Hematopoietic multipotent progenitor cell treated with erythropoietin and hydrocortisone succinate and interleukin-3 and kit ligand, for 17 days (in vitro differentiated cells): ENCODE measurements around the gene NRXN3.
A peak's percentile ranks its signal among the peaks of the same experiment; 100 is the strongest.
"Not testable (repeated sequence)": the region's sequence is repeated elsewhere in the genome, so short reads cannot be mapped to it uniquely, and the experiment has no call there.

ENCODE experiments used
- DNase-seq: peaks from one replicate; pipeline ENCODE4 v3.0.0-alpha.2; 2015; ENCODE audit warnings: low spot score

The NRXN3 gene

GRCh38 chr14:78486081-78486480, 315.9 kb downstream of the NRXN3 start:
- no peak for DNase-seq

DNA sequence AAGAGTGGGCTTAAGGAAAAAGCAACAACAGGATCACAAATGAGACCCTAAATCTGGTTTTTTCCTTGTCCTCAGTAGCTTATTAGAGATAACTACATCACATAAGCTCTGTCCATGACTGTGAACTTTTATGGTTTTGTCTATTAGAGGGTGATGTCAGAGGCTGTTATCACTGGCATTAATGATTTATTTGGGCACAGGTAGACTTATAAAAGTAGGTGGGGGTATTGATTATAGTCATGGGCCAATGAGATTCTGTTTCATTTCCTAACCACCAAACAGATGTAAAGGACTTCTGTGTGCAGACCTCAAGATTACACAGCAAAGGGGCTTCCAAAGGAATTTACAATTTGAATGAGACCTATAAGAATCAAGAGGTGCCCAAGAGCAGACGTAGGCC, 316.4 kb downstream of the NRXN3 start:
- DNase-seq = no peak

- DNase-seq = not testable (repeated sequence)
These were observed 317.4 kb downstream of the NRXN3 start for GRCh38 chr14:78487573-78487972.

DNA sequence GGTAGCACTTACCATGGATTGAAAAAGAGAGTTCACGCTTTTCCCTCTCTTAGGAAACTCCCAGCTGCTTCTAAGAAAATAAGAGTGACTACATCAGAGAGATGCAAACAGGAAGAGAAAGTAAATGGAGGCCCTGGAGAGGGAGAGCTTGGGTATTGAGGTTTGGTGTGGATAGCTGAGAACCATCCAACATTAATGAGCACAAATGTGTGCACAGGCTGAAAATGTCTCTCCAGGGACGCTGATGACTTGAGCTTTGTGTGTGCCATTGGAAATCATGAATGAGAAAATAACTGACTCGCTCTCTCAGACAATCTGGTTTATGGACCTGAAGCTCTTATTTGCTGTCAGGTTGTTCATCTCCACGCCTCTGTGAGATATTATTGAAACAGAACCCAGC, 318.8 kb downstream of the NRXN3 start:
- no peak for DNase-seq

- no peak for DNase-seq
These were observed 320.9 kb downstream of the NRXN3 start for GRCh38 chr14:78491048-78491447.

- no peak for DNase-seq
These were observed 328.0 kb downstream of the NRXN3 start for GRCh38 chr14:78498062-78498595.

DNA sequence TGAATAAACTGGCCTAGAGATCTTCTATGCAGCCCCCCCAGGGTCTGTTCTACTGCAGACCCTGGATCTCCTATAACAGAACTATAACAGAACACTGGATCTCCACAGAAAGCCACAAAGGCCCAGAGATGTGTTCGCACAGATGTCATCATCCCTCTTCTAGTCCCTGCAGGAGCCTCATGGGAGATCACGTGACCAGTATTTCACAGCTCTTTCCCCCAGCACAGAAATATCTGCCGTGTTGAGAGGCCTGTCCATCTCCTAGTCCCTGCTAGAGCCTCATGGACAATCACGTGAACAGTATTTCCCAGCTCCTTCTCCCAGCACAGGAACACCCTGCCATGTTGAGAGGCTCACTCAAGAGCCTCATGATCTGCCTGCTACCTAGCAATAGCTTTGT, 331.7 kb downstream of the NRXN3 start:
- DNase-seq = no peak

- DNase-seq = no peak
These were observed 337.9 kb downstream of the NRXN3 start for GRCh38 chr14:78508023-78508422.

GRCh38 chr14:78509516-78509915, 339.3 kb downstream of the NRXN3 start:
- no peak for DNase-seq

DNA sequence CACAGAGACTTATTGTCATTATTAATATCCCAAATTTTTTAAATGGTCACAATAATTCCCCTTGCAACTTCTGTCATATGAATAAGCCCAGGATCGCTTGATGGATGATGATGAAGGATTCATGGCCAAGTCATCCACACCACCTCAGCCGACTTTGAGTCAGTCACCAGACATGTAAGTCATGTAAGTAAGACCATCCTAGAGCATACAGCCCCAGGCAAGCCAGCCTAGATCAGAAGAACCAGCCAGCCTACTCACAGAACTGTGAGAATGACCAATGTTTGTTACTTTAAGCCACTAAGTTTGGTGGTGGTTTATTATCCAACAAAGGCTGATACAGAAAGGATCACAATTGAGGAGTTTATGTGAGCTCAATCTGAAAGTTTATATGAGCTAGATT, 341.8 kb downstream of the NRXN3 start:
- DNase-seq = no peak

DNA sequence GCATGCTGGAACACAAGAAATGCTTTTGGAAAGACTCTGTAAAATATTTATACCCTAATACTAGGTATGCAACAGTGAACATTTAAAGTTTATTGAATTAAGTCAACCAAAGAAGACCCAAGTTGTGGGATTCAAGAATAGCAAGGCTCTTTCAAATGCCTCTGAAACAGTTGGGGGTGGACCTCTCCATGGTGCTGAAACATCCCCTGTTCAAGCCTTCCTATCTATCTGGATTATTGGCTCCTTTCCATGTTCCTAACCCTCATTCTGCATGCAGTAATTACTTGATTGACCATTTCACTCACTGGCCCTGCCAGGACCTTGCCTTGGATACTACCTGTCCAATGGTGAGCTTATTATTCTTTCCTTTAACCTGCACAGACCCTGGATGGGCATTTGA, 349.7 kb downstream of the NRXN3 start:
- no peak for DNase-seq

DNA sequence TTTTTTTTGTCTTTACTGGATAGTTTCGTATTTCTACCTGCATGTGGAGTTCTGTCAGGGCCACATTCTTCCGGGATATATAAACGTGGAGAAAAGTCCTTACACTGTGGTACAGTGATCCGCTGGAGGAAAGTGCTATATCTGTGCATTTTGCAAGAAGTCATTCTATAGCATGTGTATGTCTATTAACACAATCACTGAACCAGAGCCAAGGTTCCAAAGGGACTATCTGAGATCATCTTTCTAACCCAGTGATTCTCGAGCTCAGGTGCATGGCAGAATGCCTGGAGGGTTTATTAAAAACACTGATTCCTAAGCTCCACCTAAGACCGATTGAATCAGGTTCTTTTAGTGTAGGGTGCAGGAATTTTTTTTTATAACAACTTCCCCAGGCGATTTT, 354.0 kb downstream of the NRXN3 start:
- no peak for DNase-seq

GRCh38 chr14:78524766-78525165, 354.6 kb downstream of the NRXN3 start:
- DNase-seq = no peak

DNA sequence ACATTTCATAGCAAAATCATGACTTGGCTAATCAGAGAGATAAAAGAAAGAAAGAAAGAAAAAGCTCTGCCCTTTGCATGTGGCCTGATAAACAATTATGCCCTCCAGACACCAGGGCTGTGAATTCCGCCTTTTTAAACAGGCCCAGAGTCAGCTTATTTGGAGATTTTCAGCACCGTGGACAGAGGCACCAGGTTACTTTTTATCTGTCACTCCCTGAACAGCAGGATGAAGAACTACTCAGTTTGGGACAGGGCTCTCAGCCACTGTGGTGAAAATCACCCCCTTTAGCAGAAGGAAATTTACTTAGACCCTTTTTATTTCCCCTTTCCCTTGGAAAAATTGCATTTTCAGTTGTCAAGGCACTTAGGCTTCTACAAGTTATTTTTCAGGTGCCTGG, 359.9 kb downstream of the NRXN3 start:
- no peak for DNase-seq

GRCh38 chr14:78534141-78534540, 364.0 kb downstream of the NRXN3 start:
- no peak for DNase-seq

- no peak for DNase-seq
These were observed 364.9 kb downstream of the NRXN3 start for GRCh38 chr14:78535041-78535440.

GRCh38 chr14:78541788-78542187, 371.6 kb downstream of the NRXN3 start:
- DNase-seq = not testable (repeated sequence)

DNA sequence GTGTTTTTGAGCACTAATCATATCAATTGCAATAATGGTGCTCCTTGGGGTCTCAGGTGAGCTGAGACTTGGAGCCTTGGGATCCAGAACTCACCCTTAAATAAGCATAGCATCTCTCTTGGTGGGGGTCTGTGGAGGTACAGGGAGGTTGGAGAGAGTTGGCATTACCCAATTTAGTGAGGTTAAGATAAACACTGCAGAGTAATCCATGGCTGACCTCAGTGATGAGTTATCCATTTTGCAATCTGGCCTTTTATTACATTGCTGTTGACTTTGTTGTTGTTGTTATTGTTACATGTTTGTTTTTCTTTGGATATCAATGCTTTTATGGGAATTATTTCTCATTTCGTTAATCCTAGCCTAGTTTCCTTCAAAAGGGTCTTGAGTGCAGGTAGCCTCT, 373.3 kb downstream of the NRXN3 start:
- no peak for DNase-seq

DNA sequence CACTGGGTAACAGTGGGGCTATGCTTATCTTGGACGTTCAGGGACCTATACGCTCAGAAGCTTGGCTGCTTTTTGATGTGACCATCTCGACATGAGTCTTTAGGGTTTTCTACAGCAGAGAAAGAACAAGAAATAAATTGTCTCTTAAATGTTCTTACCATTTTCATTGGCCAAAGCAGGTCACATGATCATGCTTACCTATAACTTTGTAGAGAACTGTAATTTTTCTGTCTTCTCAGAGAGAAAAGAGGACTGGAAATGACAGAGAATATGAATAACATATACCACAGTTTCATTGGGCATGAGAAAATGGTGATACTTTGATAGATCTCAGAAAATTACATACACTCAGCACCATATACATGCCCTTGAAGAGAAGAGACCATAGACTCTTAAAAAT, 390.9 kb downstream of the NRXN3 start:
- no peak for DNase-seq

- DNase-seq = peak; percentile 56
These were observed 396.1 kb downstream of the NRXN3 start for GRCh38 chr14:78566026-78566858.

- DNase-seq = no peak
These were observed 396.6 kb downstream of the NRXN3 start for GRCh38 chr14:78566859-78567172.

DNA sequence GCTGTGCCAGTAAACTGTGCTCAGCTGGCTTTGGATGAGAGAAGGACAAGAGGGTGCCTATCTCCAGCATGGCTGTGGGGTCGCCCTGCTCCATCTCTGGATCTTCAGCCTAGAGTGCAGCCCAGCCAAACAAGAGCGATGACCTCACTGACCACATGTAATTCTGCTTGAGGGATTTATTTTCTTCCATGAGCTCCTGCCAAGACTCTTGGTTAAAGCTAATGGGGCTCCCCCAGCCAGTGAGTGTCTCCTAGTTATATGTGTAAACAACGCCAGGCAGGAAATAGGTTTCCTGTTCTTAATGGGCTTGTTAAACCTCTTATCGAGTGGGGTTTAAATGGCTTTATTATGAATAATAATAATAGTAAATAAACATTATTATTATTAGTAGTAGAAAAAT, 397.2 kb downstream of the NRXN3 start:
- DNase-seq = no peak

- not testable (repeated sequence) for DNase-seq
These were observed 403.6 kb downstream of the NRXN3 start for GRCh38 chr14:78573736-78574135.
